Right kidney (tissue), 1 donor: ENCODE results near the gene BSN.
A peak's percentile ranks its signal among the peaks of the same experiment; 100 is the strongest.

Experiments
- DNase-seq: peaks from one replicate; pipeline ENCODE4 v3.0.0-alpha.2; 2016

Gene BSN

GRCh38 chr3:49700453-49701128 is 146.3 kb downstream of the BSN start:
- DNase-seq: no peak

- DNase-seq: no peak
Observed at GRCh38 chr3:49701388-49702077, 147.3 kb downstream of the BSN start.

DNA sequence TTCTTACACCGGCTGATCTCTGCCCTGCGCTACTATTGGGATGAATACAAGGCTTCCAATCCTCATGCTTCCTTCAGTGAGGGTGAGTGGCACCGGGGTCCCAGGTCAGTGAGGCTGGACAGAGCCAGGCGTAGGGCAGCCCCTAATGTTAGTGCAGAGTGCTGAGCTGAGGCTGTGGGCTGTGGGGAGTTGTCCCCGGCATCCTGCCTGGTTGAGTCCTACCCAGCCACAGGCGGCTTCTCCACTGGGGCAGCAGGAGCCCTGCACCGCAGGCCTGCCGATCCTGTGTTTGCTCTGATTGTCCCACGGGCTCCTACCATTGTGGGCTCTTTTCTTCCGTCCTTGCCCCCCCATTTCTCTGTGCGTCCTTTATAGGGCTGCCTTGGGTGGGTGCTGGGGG is 148.4 kb downstream of the BSN start:
- DNase-seq: no peak

DNA sequence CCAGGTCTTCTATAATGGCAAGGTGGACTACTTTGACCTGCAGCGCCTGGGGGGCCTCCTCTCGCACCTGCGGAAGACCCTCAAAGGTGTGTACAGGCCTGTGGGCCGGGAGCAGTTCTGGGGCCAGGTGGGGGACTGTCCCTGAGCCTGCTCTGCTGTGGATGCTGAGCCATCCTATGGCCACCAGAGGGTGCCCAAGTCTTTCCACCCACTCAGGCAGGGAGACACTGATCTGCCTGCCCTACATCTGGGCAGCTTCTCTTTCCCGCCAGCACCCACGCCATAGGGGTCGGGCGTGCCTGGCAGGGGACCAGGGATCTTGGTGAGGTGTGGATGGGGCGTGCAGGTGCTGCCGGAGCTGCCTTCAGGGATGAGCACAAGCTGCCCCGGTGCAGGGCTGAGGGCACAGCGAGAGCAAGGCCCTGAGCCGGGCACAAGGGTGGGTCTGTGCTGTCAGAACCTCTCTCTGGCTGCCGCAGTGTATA is 149.2 kb downstream of the BSN start:
- peak; percentile 37 for DNase-seq

DNA sequence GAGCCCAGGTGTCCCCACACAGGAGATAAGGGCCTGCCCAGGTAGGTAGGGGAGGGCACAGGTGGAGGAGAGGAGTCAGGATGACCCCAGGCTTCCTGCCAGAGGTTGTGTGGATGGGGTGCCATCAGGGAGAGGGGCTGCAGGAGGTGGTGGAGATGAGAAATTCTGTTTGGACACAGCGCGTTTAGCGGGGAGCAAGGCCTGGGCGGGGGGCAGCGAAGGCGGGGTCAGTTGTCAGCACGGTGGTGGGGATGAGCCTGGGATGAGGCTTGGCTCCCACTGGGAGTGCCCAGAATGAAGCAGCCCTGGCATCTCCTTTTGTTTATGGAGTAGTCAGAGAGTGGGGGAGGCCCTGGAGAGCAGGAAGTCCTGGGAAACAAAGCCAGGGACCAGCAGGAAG is 149.7 kb downstream of the BSN start:
- no peak for DNase-seq

DNA sequence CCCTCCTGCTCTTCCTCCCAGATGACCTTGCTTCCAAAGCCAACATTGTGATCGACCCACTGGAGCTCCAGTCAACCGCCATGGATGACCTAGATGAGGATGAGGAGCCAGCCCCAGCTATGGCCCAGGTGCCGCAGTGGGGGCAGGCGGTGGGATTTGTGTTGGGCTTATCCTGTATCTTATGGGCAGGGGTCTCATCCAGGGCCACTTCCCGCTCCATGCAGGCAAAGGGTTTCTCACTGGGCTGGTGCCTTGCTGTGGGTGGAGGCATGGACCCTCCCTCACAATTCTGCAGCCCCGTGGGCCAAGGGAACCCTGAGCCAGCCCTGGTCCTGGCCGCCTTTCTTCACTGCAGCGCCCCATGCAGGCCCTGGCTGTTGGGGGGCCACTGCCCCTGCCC is 150.4 kb downstream of the BSN start:
- no peak for DNase-seq

- no peak for DNase-seq
Observed at GRCh38 chr3:49705390-49705960, 151.2 kb downstream of the BSN start.

DNA sequence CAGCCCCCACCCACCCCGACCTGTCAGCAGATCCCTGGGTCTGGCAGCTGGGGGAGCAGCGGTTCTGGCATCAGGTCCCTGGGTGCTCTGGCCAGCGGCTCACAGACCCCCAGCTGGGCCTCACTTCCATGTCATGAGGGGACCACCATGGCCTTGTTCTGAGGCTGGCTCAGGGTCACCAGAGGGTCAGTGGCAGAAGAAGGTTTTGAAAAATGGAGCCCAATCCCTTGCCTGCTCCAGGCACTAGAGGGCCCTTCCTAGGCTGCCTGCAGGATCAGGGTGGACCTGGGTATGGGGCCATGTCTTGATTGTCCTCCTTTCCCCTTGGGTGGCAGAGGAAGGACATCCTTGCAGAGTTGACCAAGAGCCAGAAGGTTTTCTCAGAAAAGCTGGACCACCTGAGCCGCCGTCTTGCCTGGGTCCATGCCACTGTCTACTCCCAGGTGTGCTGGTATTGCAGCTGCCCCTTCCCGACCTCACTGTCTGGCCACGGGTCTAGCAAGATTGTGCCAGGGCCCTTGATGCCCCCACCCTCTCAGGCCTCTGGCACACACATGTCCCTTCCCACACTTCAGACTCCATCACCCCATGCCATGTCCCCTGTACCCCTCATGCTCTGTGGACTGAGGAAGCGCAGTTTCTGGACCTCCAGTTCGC is 152.3 kb downstream of the BSN start:
- DNase-seq: no peak

DNA sequence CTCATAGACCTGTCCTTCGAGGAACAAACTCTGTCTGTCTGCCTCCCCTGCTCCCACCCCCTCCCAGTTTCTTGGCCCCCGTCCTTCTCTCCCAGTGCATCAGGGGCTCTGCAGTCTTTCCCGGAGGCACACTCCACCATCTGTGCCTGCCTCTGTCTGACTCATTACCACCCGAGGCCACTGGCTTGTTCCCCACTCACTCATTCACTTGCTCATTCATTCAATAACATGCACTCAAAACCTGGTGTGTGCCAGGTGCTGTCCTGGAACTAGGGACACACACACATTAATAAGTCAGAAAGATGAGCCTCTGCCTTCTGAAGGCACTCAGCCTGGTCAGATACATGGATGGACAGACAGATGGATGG is 152.8 kb downstream of the BSN start:
- no peak for DNase-seq

DNA sequence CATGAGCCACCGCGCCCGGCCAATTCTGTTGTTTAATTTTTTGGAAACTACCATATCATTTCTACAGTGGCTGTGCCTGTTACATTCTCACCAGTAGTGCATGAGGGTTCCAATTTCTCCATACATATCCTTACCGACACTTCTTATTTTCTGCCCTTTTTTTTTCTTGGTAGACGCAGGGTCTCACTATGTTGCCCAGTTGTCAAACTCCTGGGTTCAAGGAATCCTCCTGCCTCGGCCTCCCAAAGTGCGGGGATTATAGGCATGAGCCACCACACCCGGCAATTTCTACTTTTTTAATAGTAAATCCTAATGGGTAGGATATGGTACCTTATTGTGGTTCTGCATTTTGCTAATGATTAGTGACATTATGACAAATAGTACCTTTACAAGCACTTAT is 155.6 kb downstream of the BSN start:
- DNase-seq: no peak

GRCh38 chr3:49711489-49711888 is 157.2 kb downstream of the BSN start:
- DNase-seq: no peak

DNA sequence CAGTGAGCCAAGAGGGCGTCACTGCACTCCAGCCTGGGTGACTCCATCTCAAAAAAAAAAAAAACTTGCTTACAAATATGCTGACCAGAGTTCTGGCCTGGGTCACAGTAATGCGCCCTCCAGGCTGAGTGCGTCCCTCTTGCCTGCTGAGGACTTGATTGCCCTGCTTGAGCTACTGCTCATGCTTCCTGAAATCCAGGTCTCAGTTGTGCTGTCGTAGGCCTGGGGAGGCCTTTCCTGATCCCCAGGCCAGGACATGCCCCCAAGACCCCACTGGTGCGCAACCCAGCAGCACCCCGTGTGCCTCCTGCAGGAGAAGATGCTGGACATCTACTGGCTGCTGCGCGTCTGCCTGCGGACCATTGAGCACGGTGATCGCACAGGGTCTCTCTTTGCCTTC is 157.9 kb downstream of the BSN start:
- DNase-seq: no peak

- no peak for DNase-seq
Observed at GRCh38 chr3:49712631-49713317, 158.5 kb downstream of the BSN start.

GRCh38 chr3:49713336-49714105 is 159.2 kb downstream of the BSN start:
- DNase-seq: no peak

DNA sequence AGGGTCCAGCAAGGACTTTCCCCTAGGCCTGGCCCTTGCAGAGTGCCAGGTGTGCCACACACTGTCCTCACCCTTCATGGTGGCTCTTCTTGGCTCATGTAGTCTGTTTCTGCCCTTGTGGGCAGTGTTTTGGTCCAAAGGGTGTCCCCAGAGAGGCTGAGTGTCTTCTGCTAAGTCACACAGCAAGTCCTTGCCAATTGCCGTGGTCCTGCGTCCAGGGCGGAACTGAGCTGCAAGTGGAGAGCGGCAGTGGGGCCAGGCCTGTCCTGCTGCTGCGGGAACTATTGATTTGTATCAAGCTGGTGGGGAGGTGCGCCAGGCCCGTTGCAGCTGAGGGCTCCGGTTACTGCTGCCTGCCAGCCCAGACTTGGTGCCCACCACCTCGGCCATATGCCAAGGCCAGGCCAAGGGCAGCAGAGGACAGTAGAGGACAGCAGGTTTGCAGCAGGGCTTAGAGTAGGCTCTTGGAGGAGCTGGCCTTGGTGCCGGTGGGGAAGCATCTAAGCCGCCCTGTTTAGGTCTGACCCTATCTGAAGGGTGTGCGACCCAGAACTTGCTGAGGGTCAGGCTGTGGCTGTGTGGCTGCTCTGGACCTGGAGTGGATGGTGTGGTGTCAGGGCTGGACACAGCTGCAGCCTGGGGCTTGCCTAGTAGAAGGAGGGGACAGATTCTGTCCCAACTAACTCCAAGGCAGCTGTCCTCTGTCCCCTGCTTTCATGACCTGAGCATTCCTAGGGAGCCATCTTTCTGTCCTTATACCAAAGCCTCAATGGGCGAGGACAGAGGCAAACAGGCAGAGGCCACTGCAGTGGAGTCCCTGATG is 160.7 kb downstream of the BSN start:
- DNase-seq: no peak

- no peak for DNase-seq
Observed at GRCh38 chr3:49715611-49716121, 161.4 kb downstream of the BSN start.

GRCh38 chr3:49716169-49716568 is 161.9 kb downstream of the BSN start:
- no peak for DNase-seq

DNA sequence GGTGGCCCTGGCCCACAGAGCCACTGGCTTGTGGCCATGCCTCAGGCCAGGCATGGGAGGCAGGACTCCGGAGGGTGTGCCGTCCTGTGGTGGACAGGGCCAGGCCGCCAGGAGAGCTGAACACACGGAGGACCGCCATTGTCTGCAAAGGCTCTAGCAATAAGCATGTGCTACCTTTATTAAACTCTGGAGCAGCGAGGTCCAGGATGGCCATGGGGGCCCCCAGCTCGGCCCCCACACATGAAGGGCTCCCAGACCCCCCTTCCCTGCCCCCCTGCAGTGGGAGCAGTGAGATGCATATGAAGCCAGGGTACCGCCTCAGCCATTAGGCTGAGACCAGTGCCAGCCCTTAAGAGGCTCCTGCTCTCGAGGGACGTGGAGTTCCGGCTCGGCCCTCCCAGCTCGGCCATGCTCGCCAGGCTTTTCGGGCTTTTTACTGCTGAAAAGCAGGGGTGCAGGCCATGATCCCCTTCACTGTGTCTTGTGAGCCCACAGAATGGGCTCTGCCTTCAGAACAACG is 162.5 kb downstream of the BSN start:
- DNase-seq: no peak

GRCh38 chr3:49717211-49717958 is 163.1 kb downstream of the BSN start:
- DNase-seq: no peak
